ENCODE measurements around the gene SHOC1. TPM values are rescaled to one million over a fixed set of nuclear protein-coding genes. Genes with fewer than 3 reads are reported as not detected.
A peak's percentile ranks its signal among the peaks of the same experiment; 100 is the strongest.

The SHOC1 gene
- polyA plus RNA-seq (2013): 0.15 TPM

- no peak for DNase-seq
- Histone ChIP-seq H3K36me3 (ENCODE audit: control insufficient read depth in 4 of 4, insufficient read depth in 4 of 4, low read length in 3 of 4) (no peaks in the 10 kb centered on the region), H3K27me3 (replicated peaks in 2 of 5; ENCODE audit: control insufficient read depth in 4 of 5, insufficient read depth in 5 of 5, low read length in 4 of 5) (no peaks in the 10 kb centered on the region), H3K9me3 (ENCODE audit: control extremely low read depth in 1 of 5, control insufficient read depth in 4 of 5, insufficient read depth in 2 of 5, low read depth in 1 of 5, low read length in 4 of 5) (no peaks in the 10 kb centered on the region), H3K4me3 (ENCODE audit: control insufficient read depth in 1 of 7, extremely low read depth in 1 of 7, insufficient read depth in 4 of 7, low read depth in 2 of 7, low read length in 6 of 7) (no peak within 1 kb of the TSS), H3K4me1 (ENCODE audit: control extremely low read depth in 1 of 4, control insufficient read depth in 4 of 4, insufficient read depth in 4 of 4, low read length in 3 of 4) (no peaks in the 10 kb centered on the region), H3K27ac (ENCODE audit: insufficient read depth in 1 of 2, low read depth in 1 of 2, low read length in 2 of 2, poor library complexity in 1 of 2, severe bottlenecking in 2 of 2) (no peak within 1 kb of the TSS)
- 96% methylated on average over 23 of the region's 29 CpGs for WGBS (ENCODE audit: insufficient coverage)
- CTCF ChIA-PET: no interaction called here
- POLR2A ChIA-PET: no interaction called here
Observed at GRCh38 chr9:111794835-111795556, at the start of gene SHOC1. SHOC1 (minus strand) TSS chr9:111794937; CDS start chr9:111791418, 3,519 bp downstream.

GRCh38 chr9:111843971-111844370, 49.2 kb upstream of the SHOC1 start:
- no peaks in the 10 kb centered on the region for H3K36me3 ChIP-seq (ENCODE audit: control insufficient read depth in 4 of 4, insufficient read depth in 4 of 4, low read length in 3 of 4)
- DNase-seq: no peak
- H3K4me3 ChIP-seq (ENCODE audit: control insufficient read depth in 1 of 7, extremely low read depth in 1 of 7, insufficient read depth in 4 of 7, low read depth in 2 of 7, low read length in 6 of 7): no peak overlapping the region
- ChIA-PET POLR2A (no interaction called here), CTCF (no interaction called here)
- H3K27me3 ChIP-seq (replicated peaks in 2 of 5; ENCODE audit: control insufficient read depth in 4 of 5, insufficient read depth in 5 of 5, low read length in 4 of 5): peaks cover 0 to 3% (median 0%) of the 10 kb centered on the region in 5 experiments
- no peak overlapping the region for H3K27ac ChIP-seq (ENCODE audit: insufficient read depth in 1 of 2, low read depth in 1 of 2, low read length in 2 of 2, poor library complexity in 1 of 2, severe bottlenecking in 2 of 2)
- H3K4me1 ChIP-seq (ENCODE audit: control extremely low read depth in 1 of 4, control insufficient read depth in 4 of 4, insufficient read depth in 4 of 4, low read length in 3 of 4): no peaks in the 10 kb centered on the region
- 100% methylated on average over 1 of the region's 3 CpGs for WGBS (ENCODE audit: insufficient coverage)
- no peaks in the 10 kb centered on the region for H3K9me3 ChIP-seq (ENCODE audit: control extremely low read depth in 1 of 5, control insufficient read depth in 4 of 5, insufficient read depth in 2 of 5, low read depth in 1 of 5, low read length in 4 of 5)

- ChIA-PET POLR2A (no interaction called here), CTCF (no interaction called here)
- H3K27ac ChIP-seq (ENCODE audit: insufficient read depth in 1 of 2, low read depth in 1 of 2, low read length in 2 of 2, poor library complexity in 1 of 2, severe bottlenecking in 2 of 2): no peak overlapping the region
- H3K4me3 ChIP-seq (ENCODE audit: control insufficient read depth in 1 of 7, extremely low read depth in 1 of 7, insufficient read depth in 4 of 7, low read depth in 2 of 7, low read length in 6 of 7): no peak overlapping the region
- 100% methylated on average over 1 of the region's 1 CpG for WGBS (ENCODE audit: insufficient coverage)
- peaks cover 0 to 8% (median 3%) of the 10 kb centered on the region in 4 experiments for H3K4me1 ChIP-seq (ENCODE audit: control extremely low read depth in 1 of 4, control insufficient read depth in 4 of 4, insufficient read depth in 4 of 4, low read length in 3 of 4)
- H3K9me3 ChIP-seq (ENCODE audit: control extremely low read depth in 1 of 5, control insufficient read depth in 4 of 5, insufficient read depth in 2 of 5, low read depth in 1 of 5, low read length in 4 of 5): no peaks in the 10 kb centered on the region
- no peak for DNase-seq
- no peaks in the 10 kb centered on the region for H3K36me3 ChIP-seq (ENCODE audit: control insufficient read depth in 4 of 4, insufficient read depth in 4 of 4, low read length in 3 of 4)
- H3K27me3 ChIP-seq (replicated peaks in 2 of 5; ENCODE audit: control insufficient read depth in 4 of 5, insufficient read depth in 5 of 5, low read length in 4 of 5): peaks cover 0 to 4% (median 0%) of the 10 kb centered on the region in 5 experiments
Observed at GRCh38 chr9:111842313-111842712, 47.6 kb upstream of the SHOC1 start.

- 100% methylated on average over 1 of the region's 1 CpG for WGBS (ENCODE audit: insufficient coverage)
- H3K4me1 ChIP-seq (ENCODE audit: control extremely low read depth in 1 of 4, control insufficient read depth in 4 of 4, insufficient read depth in 4 of 4, low read length in 3 of 4): peaks cover 0 to 8% (median 3%) of the 10 kb centered on the region in 4 experiments
- CTCF ChIA-PET: interaction anchor here (1.2 kb wide), 1 partner anchor 19 kb away, joined by 3 read pairs; no protein-coding TSS in a partner anchor
- no peaks in the 10 kb centered on the region for H3K36me3 ChIP-seq (ENCODE audit: control insufficient read depth in 4 of 4, insufficient read depth in 4 of 4, low read length in 3 of 4)
- no peak overlapping the region for H3K27ac ChIP-seq (ENCODE audit: insufficient read depth in 1 of 2, low read depth in 1 of 2, low read length in 2 of 2, poor library complexity in 1 of 2, severe bottlenecking in 2 of 2)
- H3K4me3 ChIP-seq (ENCODE audit: control insufficient read depth in 1 of 7, extremely low read depth in 1 of 7, insufficient read depth in 4 of 7, low read depth in 2 of 7, low read length in 6 of 7): no peak overlapping the region
- POLR2A ChIA-PET: no interaction called here
- peaks cover 0 to 7% (median 2%) of the 10 kb centered on the region in 5 experiments for H3K27me3 ChIP-seq (replicated peaks in 2 of 5; ENCODE audit: control insufficient read depth in 4 of 5, insufficient read depth in 5 of 5, low read length in 4 of 5)
- DNase-seq: no peak
- no peaks in the 10 kb centered on the region for H3K9me3 ChIP-seq (ENCODE audit: control extremely low read depth in 1 of 5, control insufficient read depth in 4 of 5, insufficient read depth in 2 of 5, low read depth in 1 of 5, low read length in 4 of 5)
Observed at GRCh38 chr9:111840442-111840841, 45.7 kb upstream of the SHOC1 start.

GRCh38 chr9:111839987-111840386, 45.2 kb upstream of the SHOC1 start:
- POLR2A ChIA-PET: no interaction called here
- Histone ChIP-seq H3K4me3 (ENCODE audit: control insufficient read depth in 1 of 7, extremely low read depth in 1 of 7, insufficient read depth in 4 of 7, low read depth in 2 of 7, low read length in 6 of 7) (no peak overlapping the region), H3K36me3 (ENCODE audit: control insufficient read depth in 4 of 4, insufficient read depth in 4 of 4, low read length in 3 of 4) (no peaks in the 10 kb centered on the region), H3K9me3 (ENCODE audit: control extremely low read depth in 1 of 5, control insufficient read depth in 4 of 5, insufficient read depth in 2 of 5, low read depth in 1 of 5, low read length in 4 of 5) (no peaks in the 10 kb centered on the region), H3K4me1 (ENCODE audit: control extremely low read depth in 1 of 4, control insufficient read depth in 4 of 4, insufficient read depth in 4 of 4, low read length in 3 of 4) (peaks cover 0 to 8% (median 3%) of the 10 kb centered on the region in 4 experiments), H3K27me3 (replicated peaks in 2 of 5; ENCODE audit: control insufficient read depth in 4 of 5, insufficient read depth in 5 of 5, low read length in 4 of 5) (peaks cover 0 to 7% (median 4%) of the 10 kb centered on the region in 5 experiments), H3K27ac (ENCODE audit: insufficient read depth in 1 of 2, low read depth in 1 of 2, low read length in 2 of 2, poor library complexity in 1 of 2, severe bottlenecking in 2 of 2) (no peak overlapping the region)
- DNase-seq: no peak
- WGBS (ENCODE audit: insufficient coverage): 100% methylated on average over 1 of the region's 2 CpGs
- CTCF ChIA-PET: no interaction called here

GRCh38 chr9:111839387-111839786, 44.6 kb upstream of the SHOC1 start:
- ChIA-PET POLR2A (no interaction called here), CTCF (no interaction called here)
- no peak overlapping the region for H3K27ac ChIP-seq (ENCODE audit: insufficient read depth in 1 of 2, low read depth in 1 of 2, low read length in 2 of 2, poor library complexity in 1 of 2, severe bottlenecking in 2 of 2)
- H3K4me1 ChIP-seq (ENCODE audit: control extremely low read depth in 1 of 4, control insufficient read depth in 4 of 4, insufficient read depth in 4 of 4, low read length in 3 of 4): peaks cover 0 to 8% (median 3%) of the 10 kb centered on the region in 4 experiments
- no peak overlapping the region for H3K4me3 ChIP-seq (ENCODE audit: control insufficient read depth in 1 of 7, extremely low read depth in 1 of 7, insufficient read depth in 4 of 7, low read depth in 2 of 7, low read length in 6 of 7)
- no peak for DNase-seq
- no peaks in the 10 kb centered on the region for H3K9me3 ChIP-seq (ENCODE audit: control extremely low read depth in 1 of 5, control insufficient read depth in 4 of 5, insufficient read depth in 2 of 5, low read depth in 1 of 5, low read length in 4 of 5)
- peaks cover 0 to 8% (median 7%) of the 10 kb centered on the region in 5 experiments for H3K27me3 ChIP-seq (replicated peaks in 2 of 5; ENCODE audit: control insufficient read depth in 4 of 5, insufficient read depth in 5 of 5, low read length in 4 of 5)
- 86% methylated on average over 5 of the region's 6 CpGs for whole genome bisulfite sequencing (ENCODE audit: insufficient coverage)
- H3K36me3 ChIP-seq (ENCODE audit: control insufficient read depth in 4 of 4, insufficient read depth in 4 of 4, low read length in 3 of 4): no peaks in the 10 kb centered on the region

- Histone ChIP-seq H3K4me3 (ENCODE audit: control insufficient read depth in 1 of 7, extremely low read depth in 1 of 7, insufficient read depth in 4 of 7, low read depth in 2 of 7, low read length in 6 of 7) (peak overlapping the region in 1 of 7 experiments; percentile 30), H3K27me3 (replicated peaks in 2 of 5; ENCODE audit: control insufficient read depth in 4 of 5, insufficient read depth in 5 of 5, low read length in 4 of 5) (peaks cover 0 to 9% (median 7%) of the 10 kb centered on the region in 5 experiments), H3K9me3 (ENCODE audit: control extremely low read depth in 1 of 5, control insufficient read depth in 4 of 5, insufficient read depth in 2 of 5, low read depth in 1 of 5, low read length in 4 of 5) (no peaks in the 10 kb centered on the region), H3K27ac (ENCODE audit: insufficient read depth in 1 of 2, low read depth in 1 of 2, low read length in 2 of 2, poor library complexity in 1 of 2, severe bottlenecking in 2 of 2) (no peak overlapping the region), H3K36me3 (ENCODE audit: control insufficient read depth in 4 of 4, insufficient read depth in 4 of 4, low read length in 3 of 4) (no peaks in the 10 kb centered on the region), H3K4me1 (ENCODE audit: control extremely low read depth in 1 of 4, control insufficient read depth in 4 of 4, insufficient read depth in 4 of 4, low read length in 3 of 4) (peaks cover 0 to 8% (median 3%) of the 10 kb centered on the region in 4 experiments)
- peak in 2 of 3 donors; percentile 5 to 25 for DNase-seq
- POLR2A ChIA-PET: no interaction called here
- 0% methylated on average over 2 of the region's 2 CpGs for WGBS (ENCODE audit: insufficient coverage)
- CTCF ChIA-PET: no interaction called here
Observed at GRCh38 chr9:111838439-111838838, 43.7 kb upstream of the SHOC1 start.
